Thyroid gland (tissue), 4 donors: ENCODE measurements around the gene IFNL2. TPM values are rescaled to one million over a fixed set of nuclear protein-coding genes. Genes with fewer than 3 reads are reported as not detected.
"Not testable (repeated sequence)": the region's sequence is repeated elsewhere in the genome, so short reads cannot be mapped to it uniquely, and the experiment has no call there.

ENCODE experiments used
- DNase-seq, 2 donors: peaks; one replicate each; pipeline ENCODE4 v3.0.0-alpha.2; 2019
- H3K27ac ChIP-seq, 3 donors: fragments of 200-600 bp; sonication (generic); 1 replicate in 2 of 3; 2 replicates in 1 of 3; pipeline ENCODE4 v1.5.1; 2016 to 2019; ENCODE audit warnings: mild to moderate bottlenecking in 1 of 3, moderate library complexity in 1 of 3
- H3K27me3 ChIP-seq: fragments of 200-600 bp; sonication (generic); one replicate; pipeline ENCODE4 v1.5.1; 2019
- H3K36me3 ChIP-seq, 2 donors: fragments of 200-600 bp; sonication (generic); one replicate each; pipeline ENCODE4 v1.5.1; 2016 to 2019
- H3K4me1 ChIP-seq, 2 donors: fragments of 200-600 bp; sonication (generic); one replicate each; pipeline ENCODE4 v1.5.1; 2017 to 2019
- H3K4me3 ChIP-seq, 3 donors: fragments of 200-600 bp; sonication (generic); replicated peaks in 1 of 3; 1 replicate in 2 of 3; 2 replicates in 1 of 3; pipeline ENCODE4 v1.5.1; 2016; ENCODE audit warnings: mild to moderate bottlenecking in 1 of 3
- H3K9me3 ChIP-seq: fragments of 200-600 bp; sonication (generic); one replicate; pipeline ENCODE4 v1.5.1; 2017
- CTCF ChIP-seq, 6 experiments: fragments of 200-600 bp in 3 of 6; fragments of 450-650 bp in 3 of 6; sonication (generic) in 3 of 6; IDR thresholded peaks; one replicate each; pipeline ENCODE4 v1.5.1; 2016 to 2019; ENCODE audit warnings: antibody characterized with exemption in 6 of 6, mild to moderate bottlenecking in 2 of 6, inconsistent platforms in 1 of 6, moderate library complexity in 1 of 6
- POLR2A ChIP-seq, 2 donors: fragments of 450-650 bp; IDR thresholded peaks; one replicate each; pipeline ENCODE4 v1.6.1; 2017; ENCODE audit warnings: antibody characterized with exemption in 2 of 2, mild to moderate bottlenecking in 2 of 2, moderate library complexity in 1 of 2
- WGBS, 2 donors: methylation state at CpG; one replicate each; pipeline ENCODE4 v1.1.5; 2017; 5-methylcytosine and 5-hydroxymethylcytosine counted together
- intact Hi-C: fragments of 100-400 bp; cut with DNase I; formaldehyde crosslinking; loops from one replicate; pipeline ENCODE4 v1.15.1; 2023
- total RNA-seq, 4 donors: library from RNA; depleted of rRNA; stranded (reverse); fragments of >200 nt; gene quantifications; one replicate each; pipeline ENCODE4 v1.2.3, GENCODE V29; 2016

IFNL2 gene
- total RNA-seq: not detected

GRCh38 chr19:39268085-39268484 lies at the start of gene IFNL2:
Gene IFNL2, plus strand, starts transcription at chr19:39268396. Its CDS starts 173 bp downstream, at chr19:39268569.
- DNase-seq, H3K36me3 ChIP-seq, intact Hi-C loops, H3K4me3 ChIP-seq, H3K27ac ChIP-seq, H3K9me3 ChIP-seq: not testable (repeated sequence)
- peaks cover 0 to 17% of the 10 kb centered on the region in 2 donors for H3K4me1 ChIP-seq
- peaks cover 17% of the 10 kb centered on the region for H3K27me3 ChIP-seq
- WGBS, 2 donors: no CpG with 5 or more reads among the region's 1 CpG

- intact Hi-C loops, H3K27me3 ChIP-seq, H3K27ac ChIP-seq, H3K4me1 ChIP-seq, H3K36me3 ChIP-seq, H3K4me3 ChIP-seq, H3K9me3 ChIP-seq, DNase-seq: not testable (repeated sequence)
- 74% methylated on average over 10 of the region's 10 CpGs for WGBS, 2 donors
Measured at GRCh38 chr19:39219108-39219507, 49.1 kb upstream of the IFNL2 start.

GRCh38 chr19:39223703-39224279 lies 44.4 kb upstream of the IFNL2 start:
- intact Hi-C loops: no loop called here

GRCh38 chr19:39224910-39225309 lies 43.3 kb upstream of the IFNL2 start:
- TF ChIP-seq CTCF (IDR thresholded peaks at IDR 0.05) (no peak), POLR2A (IDR thresholded peaks at IDR 0.05) (no peak)
- intact Hi-C loops: no loop called here
- Histone ChIP-seq H3K27ac (no peak overlapping the region), H3K4me1 (no peaks in the 10 kb centered on the region), H3K36me3 (no peaks in the 10 kb centered on the region), H3K9me3 (no peaks in the 10 kb centered on the region), H3K27me3 (no peaks in the 10 kb centered on the region), H3K4me3 (no peak overlapping the region)
- 28 to 46% methylated on average over 3 of the region's 3 CpGs for WGBS, 2 donors
- DNase-seq: no peak

More at GRCh38 chr19:39223703-39224279, 44.4 kb upstream of the IFNL2 start:
- TF ChIP-seq POLR2A (IDR thresholded peaks at IDR 0.05): no peak
- no peak for TF ChIP-seq CTCF (IDR thresholded peaks at IDR 0.05)
- WGBS, 2 donors: 20% methylated on average over 4 of the region's 4 CpGs
- H3K27ac ChIP-seq: no peak overlapping the region
- DNase-seq: no peak
- no peaks in the 10 kb centered on the region for H3K4me1 ChIP-seq
- no peaks in the 10 kb centered on the region for H3K36me3 ChIP-seq
- H3K9me3 ChIP-seq: no peaks in the 10 kb centered on the region
- no peaks in the 10 kb centered on the region for H3K27me3 ChIP-seq
- no peak overlapping the region for H3K4me3 ChIP-seq

- TF ChIP-seq POLR2A (IDR thresholded peaks at IDR 0.05) (no peak), CTCF (IDR thresholded peaks at IDR 0.05) (no peak)
- H3K9me3 ChIP-seq: no peaks in the 10 kb centered on the region
- no peaks in the 10 kb centered on the region for H3K4me1 ChIP-seq
- intact Hi-C loops: no loop called here
- no peak for DNase-seq
- no peak overlapping the region for H3K27ac ChIP-seq
- no peaks in the 10 kb centered on the region for H3K36me3 ChIP-seq
- no peak overlapping the region for H3K4me3 ChIP-seq
- H3K27me3 ChIP-seq: no peaks in the 10 kb centered on the region
- WGBS, 2 donors: 72 to 79% methylated on average over 2 of the region's 2 CpGs
Measured at GRCh38 chr19:39230096-39230764, 38.0 kb upstream of the IFNL2 start.

- 87 to 89% methylated on average over 5 of the region's 5 CpGs for WGBS, 2 donors
- TF ChIP-seq POLR2A (IDR thresholded peaks at IDR 0.05): no peak
- TF ChIP-seq CTCF (IDR thresholded peaks at IDR 0.05): no peak
- Histone ChIP-seq H3K9me3 (no peaks in the 10 kb centered on the region), H3K27me3 (no peaks in the 10 kb centered on the region), H3K27ac (no peak overlapping the region), H3K4me3 (no peak overlapping the region), H3K36me3 (no peaks in the 10 kb centered on the region), H3K4me1 (no peaks in the 10 kb centered on the region)
- intact Hi-C loops: no loop called here
- DNase-seq: no peak
Measured at GRCh38 chr19:39232708-39233107, 35.5 kb upstream of the IFNL2 start.
